Activated CD8-positive, alpha-beta T cell treated with anti-CD3 and anti-CD28 coated beads for 36 hours (primary cell): ENCODE data around the gene SYNDIG1L. TPM values are rescaled to one million over a fixed set of nuclear protein-coding genes. Genes with fewer than 3 reads are reported as not detected.

Experiments used
- ATAC-seq: fragments of 200-7000 bp; cut with Tn5 transposase; one replicate; pipeline ENCODE4 v1.10.0; 2021; ENCODE audit warnings: mild to moderate bottlenecking, moderate library complexity
- CTCF ChIA-PET: fragments of 350-600 bp; sonication (Branson Sonifier 250); formaldehyde crosslinking; loops from one replicate; lab custom pipeline; 2021; ENCODE audit warnings: antibody characterized with exemption; lab: Charles Lee
- POLR2A ChIA-PET: fragments of 350-600 bp; sonication (Branson Sonifier 250); formaldehyde crosslinking; loops from one replicate; lab custom pipeline; 2021; ENCODE audit warnings: antibody characterized with exemption; lab: Charles Lee
- DNase-seq: peaks from one replicate; pipeline ENCODE4 v3.0.0-alpha.2; 2020
- H3K27ac Mint-ChIP-seq: one replicate; pipeline ENCODE4 v1.8.0; 2021; ENCODE audit warnings: mild to moderate bottlenecking, mixed read lengths
- H3K27me3 Mint-ChIP-seq: one replicate; pipeline ENCODE4 v1.8.0; 2021; ENCODE audit warnings: mixed read lengths
- H3K36me3 Mint-ChIP-seq: one replicate; pipeline ENCODE4 v1.8.0; 2021; ENCODE audit warnings: low read depth, mixed read lengths
- H3K4me1 Mint-ChIP-seq: one replicate; pipeline ENCODE4 v1.8.0; 2021; ENCODE audit warnings: low read depth, mixed read lengths
- H3K4me3 Mint-ChIP-seq: one replicate; pipeline ENCODE4 v1.8.0; 2021; ENCODE audit warnings: mild to moderate bottlenecking, moderate library complexity, mixed read lengths
- H3K9me3 Mint-ChIP-seq: one replicate; pipeline ENCODE4 v1.8.0; 2021; ENCODE audit warnings: mixed read lengths
- intact Hi-C: fragments of 100-400 bp; cut with micrococcal nuclease; formaldehyde crosslinking; loops from one replicate; pipeline ENCODE4 v1.10.0; 2022
- total RNA-seq, 2 experiments: library from RNA; stranded (reverse); gene quantifications; one replicate each; pipeline ENCODE4 v1.2.3, GENCODE V29; 2021
- TF ChIP-seq, protein P1 (sequence below): fragments of 200-600 bp; IDR thresholded peaks from one replicate; pipeline ENCODE4 v1.8.0; 2022; ENCODE audit warnings: antibody characterized with exemption, mild to moderate bottlenecking

Gene SYNDIG1L
- total RNA-seq, 2 experiments from 2014 or later: not detected

DNA sequence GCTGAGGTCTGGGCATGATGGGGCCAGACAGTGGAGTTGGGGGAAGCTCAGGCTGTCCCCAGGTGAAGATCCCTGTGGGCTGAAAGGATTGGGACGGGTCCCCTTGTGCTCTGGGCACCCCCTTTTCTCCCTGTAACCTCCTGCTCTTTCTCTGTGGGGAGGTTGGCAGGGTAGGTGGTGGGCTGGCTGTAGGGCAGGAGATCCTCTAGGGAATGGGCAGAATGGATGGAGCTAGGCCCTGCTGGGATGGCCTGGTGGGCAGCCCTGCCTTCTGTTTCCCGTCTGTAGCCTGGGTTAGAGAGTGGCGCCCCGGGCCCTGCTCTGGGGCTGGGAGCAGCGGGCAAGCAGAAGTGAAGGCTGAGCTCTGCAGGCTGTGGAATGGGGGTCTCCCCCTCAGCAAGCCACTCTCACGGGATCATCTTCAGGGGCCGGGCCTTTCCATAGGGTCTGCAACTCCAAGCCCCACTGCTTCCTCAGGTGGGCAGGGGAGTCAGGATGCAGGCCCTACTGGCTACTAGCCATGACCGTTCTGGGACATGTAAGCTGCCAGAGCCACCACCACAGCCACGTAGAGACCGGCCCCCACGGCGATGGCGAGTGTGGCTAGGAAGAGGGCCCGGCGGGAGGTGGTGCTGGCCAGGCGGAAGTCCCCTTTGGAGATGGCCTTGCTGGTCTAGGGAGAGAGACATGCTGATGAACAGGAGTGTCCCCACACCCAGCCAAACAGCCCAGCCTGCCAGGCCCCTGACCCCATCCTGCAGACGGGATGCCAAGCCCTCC lies 18.8 kb downstream of the SYNDIG1L start:
- TF ChIP-seq, protein P1, sequence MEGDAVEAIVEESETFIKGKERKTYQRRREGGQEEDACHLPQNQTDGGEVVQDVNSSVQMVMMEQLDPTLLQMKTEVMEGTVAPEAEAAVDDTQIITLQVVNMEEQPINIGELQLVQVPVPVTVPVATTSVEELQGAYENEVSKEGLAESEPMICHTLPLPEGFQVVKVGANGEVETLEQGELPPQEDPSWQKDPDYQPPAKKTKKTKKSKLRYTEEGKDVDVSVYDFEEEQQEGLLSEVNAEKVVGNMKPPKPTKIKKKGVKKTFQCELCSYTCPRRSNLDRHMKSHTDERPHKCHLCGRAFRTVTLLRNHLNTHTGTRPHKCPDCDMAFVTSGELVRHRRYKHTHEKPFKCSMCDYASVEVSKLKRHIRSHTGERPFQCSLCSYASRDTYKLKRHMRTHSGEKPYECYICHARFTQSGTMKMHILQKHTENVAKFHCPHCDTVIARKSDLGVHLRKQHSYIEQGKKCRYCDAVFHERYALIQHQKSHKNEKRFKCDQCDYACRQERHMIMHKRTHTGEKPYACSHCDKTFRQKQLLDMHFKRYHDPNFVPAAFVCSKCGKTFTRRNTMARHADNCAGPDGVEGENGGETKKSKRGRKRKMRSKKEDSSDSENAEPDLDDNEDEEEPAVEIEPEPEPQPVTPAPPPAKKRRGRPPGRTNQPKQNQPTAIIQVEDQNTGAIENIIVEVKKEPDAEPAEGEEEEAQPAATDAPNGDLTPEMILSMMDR: no peak
- ATAC-seq (no peak), DNase-seq (no peak)
- Mint-ChIP-seq H3K36me3 (no peaks in the 10 kb centered on the region), H3K4me1 (peaks cover 4% of the 10 kb centered on the region), H3K27ac (no peak overlapping the region), H3K27me3 (no peaks in the 10 kb centered on the region), H3K9me3 (no peaks in the 10 kb centered on the region), H3K4me3 (no peak overlapping the region)
- intact Hi-C loops: no loop called here
- ChIA-PET CTCF (no interaction called here), POLR2A (no interaction called here)

DNA sequence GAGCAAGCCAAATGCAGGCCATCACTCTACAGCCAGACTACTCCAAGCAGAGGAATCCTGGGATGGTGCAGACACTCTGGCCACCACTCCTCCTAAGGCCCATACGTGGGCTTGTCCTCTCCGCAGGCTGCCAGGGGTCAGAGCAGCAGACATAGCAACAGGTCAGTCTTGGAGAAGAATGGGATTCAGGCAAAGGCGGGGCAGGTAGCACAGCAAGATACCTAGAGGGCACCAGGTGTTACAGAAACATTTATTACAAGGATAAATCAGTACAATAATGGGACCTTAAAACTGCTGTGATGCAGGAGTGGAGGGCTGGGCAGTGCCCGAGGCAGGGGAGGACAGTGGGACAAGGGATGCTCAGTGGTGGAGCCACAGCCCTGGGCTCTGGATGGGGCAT lies 20.3 kb downstream of the SYNDIG1L start:
- Mint-ChIP-seq H3K4me3 (no peak overlapping the region), H3K36me3 (no peaks in the 10 kb centered on the region), H3K9me3 (no peaks in the 10 kb centered on the region), H3K27ac (no peak overlapping the region), H3K4me1 (peaks cover 15% of the 10 kb centered on the region), H3K27me3 (no peaks in the 10 kb centered on the region)
- intact Hi-C loops: no loop called here
- TF ChIP-seq, protein P1: no peak
- ChIA-PET POLR2A (no interaction called here), CTCF (no interaction called here)
- ATAC-seq: no peak
- DNase-seq: no peak

DNA sequence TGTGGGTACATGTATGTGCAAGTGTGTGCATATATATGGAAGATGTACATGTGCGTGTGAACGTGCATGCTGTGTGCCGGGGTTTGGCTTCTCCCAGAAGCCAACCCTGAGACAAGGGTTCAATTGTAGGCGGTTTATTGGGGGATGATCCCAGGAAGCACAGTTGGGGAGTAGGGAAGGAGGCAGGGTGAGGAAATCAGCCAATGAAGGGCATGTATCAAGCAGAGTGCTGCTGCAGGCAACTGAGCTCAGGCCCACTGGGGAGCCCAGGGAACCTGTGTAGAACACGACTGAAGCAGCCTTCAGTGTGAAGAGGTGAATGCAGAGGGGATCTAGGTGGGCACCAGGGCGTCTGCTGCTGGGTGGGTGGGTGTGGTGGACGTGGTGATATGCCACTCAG lies 21.6 kb downstream of the SYNDIG1L start:
- Mint-ChIP-seq H3K27ac (no peak overlapping the region), H3K9me3 (no peaks in the 10 kb centered on the region), H3K4me1 (peaks cover 15% of the 10 kb centered on the region), H3K4me3 (no peak overlapping the region), H3K36me3 (no peaks in the 10 kb centered on the region), H3K27me3 (no peaks in the 10 kb centered on the region)
- TF ChIP-seq, protein P1: no peak
- ChIA-PET POLR2A (no interaction called here), CTCF (no interaction called here)
- DNase-seq (no peak), ATAC-seq (no peak)
- intact Hi-C loops: no loop called here

DNA sequence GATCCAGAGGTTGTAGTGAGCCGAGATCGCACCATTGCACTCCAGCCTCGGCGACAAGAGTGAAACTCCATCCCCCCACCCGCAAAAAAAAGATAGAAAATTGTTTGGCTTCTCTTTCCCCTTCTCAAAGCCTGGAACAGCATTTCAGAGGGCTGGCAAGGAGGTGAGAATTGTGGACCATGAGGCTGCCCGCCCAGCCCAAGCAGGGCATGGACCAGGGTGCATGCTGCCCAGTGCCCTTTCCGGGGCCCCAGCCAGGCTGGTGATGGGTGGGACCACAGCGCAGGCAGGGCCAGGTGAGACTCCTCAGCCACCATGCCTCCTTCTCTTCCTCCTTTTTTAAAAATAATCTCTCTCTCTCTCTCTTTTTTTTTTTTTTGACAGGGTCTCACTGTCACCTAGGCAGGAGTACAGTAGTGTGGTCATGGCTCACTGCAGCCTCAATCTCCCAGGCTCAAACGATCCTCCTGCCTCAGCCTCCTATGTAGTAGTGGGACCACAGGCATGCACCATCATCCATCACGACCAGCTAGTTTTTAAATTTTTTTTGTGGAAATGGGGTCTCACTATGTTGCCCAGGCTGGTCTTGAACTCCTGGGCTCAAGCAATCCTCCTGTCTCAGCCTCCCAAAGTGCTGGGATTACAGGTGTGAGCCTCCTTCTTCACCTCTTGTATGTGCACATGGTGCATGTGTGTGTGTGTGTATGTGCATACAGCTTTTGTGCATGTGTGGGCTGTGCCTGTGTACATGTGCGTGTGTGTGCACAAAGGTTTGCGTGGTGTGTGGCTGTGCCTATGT lies 22.2 kb downstream of the SYNDIG1L start:
- TF ChIP-seq, protein P1: no peak
- Mint-ChIP-seq H3K27ac (no peak overlapping the region), H3K4me3 (no peak overlapping the region), H3K27me3 (no peaks in the 10 kb centered on the region), H3K4me1 (peaks cover 15% of the 10 kb centered on the region), H3K36me3 (no peaks in the 10 kb centered on the region), H3K9me3 (no peaks in the 10 kb centered on the region)
- ChIA-PET CTCF (no interaction called here), POLR2A (interaction anchor here (0.8 kb wide), 1 partner anchor 38 kb away, joined by 3 read pairs; no protein-coding TSS in a partner anchor)
- DNase-seq: no peak
- intact Hi-C loops: no loop called here
- no peak for ATAC-seq
